PC-3 (cell line): Measurements from ENCODE around the gene MED12L. TPM values are rescaled to one million over a fixed set of nuclear protein-coding genes. Genes with fewer than 3 reads are reported as not detected.

Source experiments
- ATAC-seq: fragments of 200-7000 bp; cut with Tn5 transposase; 2 replicates; pipeline ENCODE4 v1.9.1; 2020; ENCODE audit warnings: mild to moderate bottlenecking, moderate library complexity
- BruUV-seq: library from RNA; stranded (reverse); fragments of 400-500 nt; replicated peaks from 2 replicates; lab custom pipeline; 2021; lab: Mats Ljungman, UMichigan
- CTCF ChIA-PET: fragments of 300-600 bp; sonication (Branson Sonifier 250); formaldehyde crosslinking; loops from one replicate; lab custom pipeline; 2022; ENCODE audit warnings: antibody characterized with exemption; lab: Charles Lee
- POLR2A ChIA-PET: fragments of 300-600 bp; sonication (Branson Sonifier 250); formaldehyde crosslinking; loops from one replicate; lab custom pipeline; 2022; ENCODE audit warnings: antibody characterized with exemption; ENCODE audit not compliant: unreplicated experiment; lab: Charles Lee
- DNase-seq: peaks from one replicate; pipeline ENCODE4 v3.0.0-alpha.2; 2015
- H2AFZ ChIP-seq: fragments of 300-600 bp; sonication (generic); 2 replicates; pipeline ENCODE4 v1.6.0; 2016; ENCODE audit warnings: antibody characterized with exemption, low read length
- H3F3A ChIP-seq: fragments of 300-600 bp; sonication (generic); one replicate; pipeline ENCODE4 v1.6.0; 2017; ENCODE audit warnings: antibody characterized with exemption, low read length, control low read depth, mild to moderate bottlenecking; ENCODE audit not compliant: unreplicated experiment
- H3K27ac ChIP-seq: fragments of 300-600 bp; sonication (generic); 2 replicates; pipeline ENCODE4 v1.5.1; 2016; ENCODE audit warnings: mild to moderate bottlenecking, low read length
- H3K27me3 ChIP-seq: fragments of 300-600 bp; sonication (generic); 2 replicates; pipeline ENCODE4 v1.6.1; 2016; ENCODE audit warnings: low read length, mixed read lengths
- H3K36me3 ChIP-seq: fragments of 300-600 bp; sonication (generic); 2 replicates; pipeline ENCODE4 v1.6.1; 2016; ENCODE audit warnings: low read depth, mixed run types, low read length, mixed read lengths
- H3K4me1 ChIP-seq: fragments of 300-600 bp; sonication (generic); 2 replicates; pipeline ENCODE4 v1.5.1; 2016; ENCODE audit warnings: low read length; ENCODE audit not compliant: insufficient read depth
- H3K4me2 ChIP-seq: fragments of 300-600 bp; sonication (generic); 2 replicates; pipeline ENCODE4 v1.6.0; 2016; ENCODE audit warnings: low read length
- H3K4me3 ChIP-seq: fragments of 300-600 bp; sonication (generic); 2 replicates; pipeline ENCODE4 v1.5.1; 2016; ENCODE audit warnings: mild to moderate bottlenecking, low read length, mixed read lengths
- H3K79me2 ChIP-seq: fragments of 300-600 bp; sonication (generic); 2 replicates; pipeline ENCODE4 v1.6.1; 2017; ENCODE audit warnings: low read length, mixed read lengths
- H3K9ac ChIP-seq: fragments of 300-600 bp; sonication (generic); 2 replicates; pipeline ENCODE4 v1.6.0; 2016; ENCODE audit warnings: mild to moderate bottlenecking, low read length
- H3K9me2 ChIP-seq: fragments of 300-600 bp; sonication (generic); replicated peaks from 2 replicates; pipeline ENCODE4 v1.6.1; 2016; ENCODE audit warnings: mixed run types, low read length, mixed read lengths
- H3K9me3 ChIP-seq: fragments of 300-600 bp; sonication (generic); 2 replicates; pipeline ENCODE4 v1.6.1; 2016; ENCODE audit warnings: low read length, mixed read lengths
- H4K20me1 ChIP-seq: fragments of 300-600 bp; sonication (generic); 2 replicates; pipeline ENCODE4 v1.6.1; 2016; ENCODE audit warnings: low read length, mixed read lengths
- EZH2 ChIP-seq: fragments of 300-600 bp; sonication (generic); IDR thresholded peaks from one replicate; pipeline ENCODE4 v1.6.1; 2017; ENCODE audit warnings: antibody characterized with exemption, mild to moderate bottlenecking, low read length; ENCODE audit not compliant: unreplicated experiment
- EZH2phosphoT487 ChIP-seq: fragments of 300-600 bp; sonication (generic); IDR thresholded peaks from 2 replicates; pipeline ENCODE4 v1.6.1; 2018; ENCODE audit warnings: mild to moderate bottlenecking, antibody characterized with exemption, low read length, borderline replicate concordance
- intact Hi-C: fragments of 100-400 bp; cut with micrococcal nuclease; formaldehyde crosslinking; loops from 2 replicates; pipeline ENCODE4 v1.9.0; 2023
- total RNA-seq: library from RNA; depleted of rRNA; stranded (reverse); fragments of >200 nt; gene quantifications from 2 replicates; pipeline ENCODE4 v1.2.3, GENCODE V29; 2014
- TF ChIP-seq, protein P1 (sequence below): fragments of 300-600 bp; sonication (generic); conservative IDR thresholded peaks from 2 replicates; pipeline ENCODE4 v1.5.1; 2017; ENCODE audit warnings: antibody characterized with exemption, low read depth, mild to moderate bottlenecking, low read length

MED12L gene
- total RNA-seq, 1 experiment from 2014 or later: 0.55 TPM

GRCh38 chr3:151431940-151432339, 346.5 kb downstream of the MED12L start:
- CTCF ChIA-PET: no interaction called here

DNA sequence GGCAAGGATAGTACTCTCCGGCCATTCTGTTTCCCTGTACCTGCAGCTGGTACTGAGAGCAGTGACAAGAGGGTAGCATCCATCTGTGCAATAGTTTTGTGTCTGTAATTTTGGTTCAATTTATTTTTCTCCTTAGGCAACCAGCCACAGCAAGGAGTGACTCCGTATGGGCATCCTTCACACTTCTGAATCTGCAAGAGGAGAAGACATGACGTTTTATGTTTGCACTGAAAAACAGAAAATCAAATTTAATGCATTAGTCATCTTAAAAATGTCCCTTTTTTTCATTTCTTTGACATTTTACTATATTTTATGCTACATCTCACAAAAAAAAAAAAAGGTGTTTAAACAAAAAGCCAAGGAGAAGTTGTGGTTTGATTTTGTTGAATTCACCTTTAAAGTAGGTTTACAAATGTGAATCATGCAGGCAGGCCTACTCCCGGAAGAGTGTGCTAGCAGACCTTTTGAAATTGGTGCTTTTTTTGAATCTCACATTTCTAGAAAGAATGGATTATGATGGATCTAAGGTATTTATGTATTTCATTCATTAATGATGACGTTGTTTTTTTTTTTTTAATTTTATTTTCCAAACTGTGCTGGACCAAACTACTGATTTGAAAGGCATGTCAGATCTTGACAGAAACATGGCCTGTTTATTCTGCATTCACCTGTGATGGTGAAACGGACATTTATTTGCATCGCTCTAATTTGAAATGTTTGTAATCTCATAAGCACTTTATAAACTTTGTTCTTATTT, 347.3 kb downstream of the MED12L start:
- no peak overlapping the region for H3K4me3 ChIP-seq
- ChIA-PET POLR2A (no interaction called here), CTCF (no interaction called here)
- H3K79me2 ChIP-seq: no peaks in the 10 kb centered on the region
- peak overlapping the region; percentile 63 for H3K9ac ChIP-seq
- BruUV-seq: no TSS peak
- DNase-seq: peak; percentile 74
- H3F3A ChIP-seq: peaks cover 15% of the 10 kb centered on the region
- no peaks in the 10 kb centered on the region for H3K9me2 ChIP-seq
- intact Hi-C loops: loop anchor here (5.0 kb wide), 1 partner anchor 205 kb away; no protein-coding TSS in a partner anchor
- peak overlapping the region; percentile 72 for H3K4me2 ChIP-seq
- peak overlapping the region; percentile 95 for H3K27ac ChIP-seq
- no peaks in the 10 kb centered on the region for H3K9me3 ChIP-seq
- H4K20me1 ChIP-seq: no peaks in the 10 kb centered on the region
- no peaks in the 10 kb centered on the region for H3K27me3 ChIP-seq
- no peaks in the 10 kb centered on the region for H3K36me3 ChIP-seq
- TF ChIP-seq EZH2phosphoT487 (no peak), EZH2 (no peak)
- TF ChIP-seq, protein P1, sequence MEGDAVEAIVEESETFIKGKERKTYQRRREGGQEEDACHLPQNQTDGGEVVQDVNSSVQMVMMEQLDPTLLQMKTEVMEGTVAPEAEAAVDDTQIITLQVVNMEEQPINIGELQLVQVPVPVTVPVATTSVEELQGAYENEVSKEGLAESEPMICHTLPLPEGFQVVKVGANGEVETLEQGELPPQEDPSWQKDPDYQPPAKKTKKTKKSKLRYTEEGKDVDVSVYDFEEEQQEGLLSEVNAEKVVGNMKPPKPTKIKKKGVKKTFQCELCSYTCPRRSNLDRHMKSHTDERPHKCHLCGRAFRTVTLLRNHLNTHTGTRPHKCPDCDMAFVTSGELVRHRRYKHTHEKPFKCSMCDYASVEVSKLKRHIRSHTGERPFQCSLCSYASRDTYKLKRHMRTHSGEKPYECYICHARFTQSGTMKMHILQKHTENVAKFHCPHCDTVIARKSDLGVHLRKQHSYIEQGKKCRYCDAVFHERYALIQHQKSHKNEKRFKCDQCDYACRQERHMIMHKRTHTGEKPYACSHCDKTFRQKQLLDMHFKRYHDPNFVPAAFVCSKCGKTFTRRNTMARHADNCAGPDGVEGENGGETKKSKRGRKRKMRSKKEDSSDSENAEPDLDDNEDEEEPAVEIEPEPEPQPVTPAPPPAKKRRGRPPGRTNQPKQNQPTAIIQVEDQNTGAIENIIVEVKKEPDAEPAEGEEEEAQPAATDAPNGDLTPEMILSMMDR: no peak
- peak; percentile 52 for ATAC-seq
- H2AFZ ChIP-seq: peak overlapping the region; percentile 19; the same call in 1 of the 2 replicates
- H3K4me1 ChIP-seq: peaks cover 65% of the 10 kb centered on the region

More at GRCh38 chr3:151431940-151432339, 346.5 kb downstream of the MED12L start:
- peak overlapping the region; percentile 95 for H3K27ac ChIP-seq
- DNase-seq (peak; percentile 85), ATAC-seq (peak; percentile 49)
- H4K20me1 ChIP-seq: no peaks in the 10 kb centered on the region
- no peaks in the 10 kb centered on the region for H3K36me3 ChIP-seq
- H3K9me3 ChIP-seq: no peaks in the 10 kb centered on the region
- no TSS peak for BruUV-seq
- peak overlapping the region; percentile 72 for H3K4me2 ChIP-seq
- POLR2A ChIA-PET: no interaction called here
- intact Hi-C loops: loop anchor here (5.0 kb wide), 1 partner anchor 205 kb away; no protein-coding TSS in a partner anchor
- H3K9ac ChIP-seq: peak overlapping the region; percentile 63
- H3K9me2 ChIP-seq: no peaks in the 10 kb centered on the region
- peaks cover 59% of the 10 kb centered on the region for H3K4me1 ChIP-seq
- no peaks in the 10 kb centered on the region for H3K27me3 ChIP-seq
- H3K4me3 ChIP-seq: no peak overlapping the region
- H2AFZ ChIP-seq: no peak overlapping the region
- no peaks in the 10 kb centered on the region for H3K79me2 ChIP-seq
- H3F3A ChIP-seq: peaks cover 15% of the 10 kb centered on the region
- TF ChIP-seq, protein P1: no peak
- no peak for TF ChIP-seq EZH2
- no peak for TF ChIP-seq EZH2phosphoT487
